Measurements from ENCODE around the gene CCDC82.

DNA sequence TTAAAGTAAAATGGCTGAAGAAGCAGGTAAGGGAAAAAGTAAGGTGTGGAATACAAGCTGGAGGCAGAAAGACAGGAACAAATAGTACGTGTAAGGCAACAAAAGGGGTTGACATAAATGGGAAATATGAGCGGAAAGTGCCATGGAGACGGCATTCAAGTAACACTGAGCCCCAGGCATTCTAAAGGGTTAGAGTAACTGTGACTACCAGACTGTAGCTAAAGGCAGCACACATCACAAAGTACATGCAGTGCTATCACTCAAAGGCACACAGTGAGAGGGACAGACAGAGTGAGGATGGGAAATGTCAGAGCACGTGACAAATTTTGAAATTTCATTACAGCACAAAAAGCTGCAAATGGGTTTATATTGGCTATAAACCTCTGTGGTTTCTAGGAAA lies 32.9 kb downstream of the CCDC82 start:
- TF ChIP-seq EP300 (IDR thresholded peaks at IDR 0.05) (no peak), POLR2A (IDR thresholded peaks at IDR 0.05) (no peak), POLR2AphosphoS5 (IDR thresholded peaks at IDR 0.05) (no peak)
- TF ChIP-seq, protein P1, sequence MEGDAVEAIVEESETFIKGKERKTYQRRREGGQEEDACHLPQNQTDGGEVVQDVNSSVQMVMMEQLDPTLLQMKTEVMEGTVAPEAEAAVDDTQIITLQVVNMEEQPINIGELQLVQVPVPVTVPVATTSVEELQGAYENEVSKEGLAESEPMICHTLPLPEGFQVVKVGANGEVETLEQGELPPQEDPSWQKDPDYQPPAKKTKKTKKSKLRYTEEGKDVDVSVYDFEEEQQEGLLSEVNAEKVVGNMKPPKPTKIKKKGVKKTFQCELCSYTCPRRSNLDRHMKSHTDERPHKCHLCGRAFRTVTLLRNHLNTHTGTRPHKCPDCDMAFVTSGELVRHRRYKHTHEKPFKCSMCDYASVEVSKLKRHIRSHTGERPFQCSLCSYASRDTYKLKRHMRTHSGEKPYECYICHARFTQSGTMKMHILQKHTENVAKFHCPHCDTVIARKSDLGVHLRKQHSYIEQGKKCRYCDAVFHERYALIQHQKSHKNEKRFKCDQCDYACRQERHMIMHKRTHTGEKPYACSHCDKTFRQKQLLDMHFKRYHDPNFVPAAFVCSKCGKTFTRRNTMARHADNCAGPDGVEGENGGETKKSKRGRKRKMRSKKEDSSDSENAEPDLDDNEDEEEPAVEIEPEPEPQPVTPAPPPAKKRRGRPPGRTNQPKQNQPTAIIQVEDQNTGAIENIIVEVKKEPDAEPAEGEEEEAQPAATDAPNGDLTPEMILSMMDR (IDR thresholded peaks at IDR 0.05), result no peak

Measured in suprapubic skin (tissue), 4 donors.